Activated CD8-positive, alpha-beta T cell treated with anti-CD3 and anti-CD28 coated beads for 36 hours (primary cell): ENCODE results near the gene SRC. TPM values are rescaled to one million over a fixed set of nuclear protein-coding genes. Genes with fewer than 3 reads are reported as not detected.

Source experiments
- ATAC-seq: fragments of 200-7000 bp; cut with Tn5 transposase; one replicate; pipeline ENCODE4 v1.10.0; 2021; ENCODE audit warnings: mild to moderate bottlenecking, moderate library complexity
- CTCF ChIA-PET: fragments of 350-600 bp; sonication (Branson Sonifier 250); formaldehyde crosslinking; loops from one replicate; lab custom pipeline; 2021; ENCODE audit warnings: antibody characterized with exemption; lab: Charles Lee
- POLR2A ChIA-PET: fragments of 350-600 bp; sonication (Branson Sonifier 250); formaldehyde crosslinking; loops from one replicate; lab custom pipeline; 2021; ENCODE audit warnings: antibody characterized with exemption; lab: Charles Lee
- DNase-seq: peaks from one replicate; pipeline ENCODE4 v3.0.0-alpha.2; 2020
- H3K27ac Mint-ChIP-seq: one replicate; pipeline ENCODE4 v1.8.0; 2021; ENCODE audit warnings: mild to moderate bottlenecking, mixed read lengths
- H3K27me3 Mint-ChIP-seq: one replicate; pipeline ENCODE4 v1.8.0; 2021; ENCODE audit warnings: mixed read lengths
- H3K36me3 Mint-ChIP-seq: one replicate; pipeline ENCODE4 v1.8.0; 2021; ENCODE audit warnings: low read depth, mixed read lengths
- H3K4me1 Mint-ChIP-seq: one replicate; pipeline ENCODE4 v1.8.0; 2021; ENCODE audit warnings: low read depth, mixed read lengths
- H3K4me3 Mint-ChIP-seq: one replicate; pipeline ENCODE4 v1.8.0; 2021; ENCODE audit warnings: mild to moderate bottlenecking, moderate library complexity, mixed read lengths
- H3K9me3 Mint-ChIP-seq: one replicate; pipeline ENCODE4 v1.8.0; 2021; ENCODE audit warnings: mixed read lengths
- CTCF ChIP-seq: fragments of 200-600 bp; IDR thresholded peaks from one replicate; pipeline ENCODE4 v1.8.0; 2022; ENCODE audit warnings: antibody characterized with exemption, mild to moderate bottlenecking
- intact Hi-C: fragments of 100-400 bp; cut with micrococcal nuclease; formaldehyde crosslinking; loops from one replicate; pipeline ENCODE4 v1.10.0; 2022
- total RNA-seq, 2 experiments: library from RNA; stranded (reverse); gene quantifications; one replicate each; pipeline ENCODE4 v1.2.3, GENCODE V29; 2021

Gene SRC
- total RNA-seq, 2 experiments from 2014 or later: 0.88 to 2.4 TPM

- DNase-seq: no peak
- no peaks in the 10 kb centered on the region for H3K36me3 Mint-ChIP-seq
- no peak for TF ChIP-seq CTCF
These were observed 14.7 kb upstream of the SRC start for GRCh38 chr20:37331060-37331857.

GRCh38 chr20:37333130-37333847 lies 12.7 kb upstream of the SRC start:
- intact Hi-C loops: no loop called here
- Mint-ChIP-seq H3K4me1 (peaks cover 20% of the 10 kb centered on the region), H3K4me3 (no peak overlapping the region), H3K9me3 (no peaks in the 10 kb centered on the region), H3K27me3 (no peaks in the 10 kb centered on the region), H3K27ac (no peak overlapping the region), H3K36me3 (no peaks in the 10 kb centered on the region)
- no peak for TF ChIP-seq CTCF
- CTCF ChIA-PET: interaction anchor here (1.7 kb wide), 1 partner anchor 56 kb away, joined by 3 read pairs; no protein-coding TSS in a partner anchor
- DNase-seq (no peak), ATAC-seq (no peak)
- POLR2A ChIA-PET: no interaction called here

More at GRCh38 chr20:37331060-37331857, 14.7 kb upstream of the SRC start:
- no peak for ATAC-seq
- no peak overlapping the region for H3K27ac Mint-ChIP-seq
- intact Hi-C loops: no loop called here
- no peaks in the 10 kb centered on the region for H3K9me3 Mint-ChIP-seq
- H3K4me1 Mint-ChIP-seq: peaks cover 8% of the 10 kb centered on the region
- no peak overlapping the region for H3K4me3 Mint-ChIP-seq
- no peaks in the 10 kb centered on the region for H3K27me3 Mint-ChIP-seq
- CTCF ChIA-PET: no interaction called here
- POLR2A ChIA-PET: interaction anchor here (0.6 kb wide), 1 partner anchor 151 kb away, joined by 3 read pairs; no protein-coding TSS in a partner anchor

DNA sequence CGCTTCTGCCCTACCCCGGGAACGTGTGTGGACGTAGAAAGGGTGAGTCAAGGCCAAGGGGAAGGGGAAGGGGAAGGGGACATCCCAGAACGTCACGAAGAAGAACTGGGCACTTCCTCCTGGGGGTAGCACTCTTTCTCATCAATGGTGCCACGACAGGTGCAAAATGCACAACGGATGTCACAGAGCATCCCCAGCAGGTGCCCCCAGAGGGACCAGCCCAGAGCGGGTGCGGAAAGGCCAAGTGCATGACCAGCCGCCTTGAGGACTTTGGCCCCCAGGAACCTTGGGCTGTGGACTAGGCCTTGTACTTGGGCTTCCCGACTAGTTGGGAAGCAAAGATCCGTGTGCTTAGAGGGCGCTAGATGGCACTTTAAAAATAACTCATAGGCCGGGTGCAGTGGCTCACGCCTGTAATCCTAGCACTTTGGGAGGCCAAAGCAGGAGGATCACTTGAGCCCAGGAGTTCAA lies 12.1 kb upstream of the SRC start:
- DNase-seq (no peak), ATAC-seq (no peak)
- no peaks in the 10 kb centered on the region for H3K27me3 Mint-ChIP-seq
- intact Hi-C loops: no loop called here
- peaks cover 20% of the 10 kb centered on the region for H3K4me1 Mint-ChIP-seq
- no peak for TF ChIP-seq CTCF
- no peaks in the 10 kb centered on the region for H3K36me3 Mint-ChIP-seq
- no peak overlapping the region for H3K27ac Mint-ChIP-seq
- H3K9me3 Mint-ChIP-seq: no peaks in the 10 kb centered on the region
- CTCF ChIA-PET: no interaction called here
- no peak overlapping the region for H3K4me3 Mint-ChIP-seq
- POLR2A ChIA-PET: no interaction called here

DNA sequence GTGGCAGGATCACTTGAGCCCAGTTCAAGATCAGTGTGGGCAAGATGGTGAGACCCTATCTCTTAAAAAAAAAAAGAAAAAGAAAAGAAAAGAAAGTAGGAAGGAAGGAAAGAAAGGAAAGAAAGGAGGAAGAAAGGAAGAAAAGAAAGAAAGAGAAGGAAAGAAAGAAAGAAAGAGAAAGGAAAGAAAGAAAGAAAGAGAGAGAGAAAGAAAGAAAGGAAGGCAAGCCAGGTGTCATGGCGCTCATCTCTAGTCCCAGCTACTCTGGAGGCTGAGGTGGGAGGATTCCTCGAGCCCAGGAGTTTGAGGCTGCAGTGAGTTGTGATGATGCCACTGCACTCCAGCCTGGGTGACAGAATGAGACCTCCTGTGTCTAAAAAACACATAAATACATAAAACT lies 11.5 kb upstream of the SRC start:
- no peak for TF ChIP-seq CTCF
- H3K27me3 Mint-ChIP-seq: no peaks in the 10 kb centered on the region
- no peaks in the 10 kb centered on the region for H3K36me3 Mint-ChIP-seq
- peaks cover 20% of the 10 kb centered on the region for H3K4me1 Mint-ChIP-seq
- intact Hi-C loops: no loop called here
- ATAC-seq: no peak
- DNase-seq: no peak
- POLR2A ChIA-PET: no interaction called here
- H3K9me3 Mint-ChIP-seq: no peaks in the 10 kb centered on the region
- H3K4me3 Mint-ChIP-seq: no peak overlapping the region
- H3K27ac Mint-ChIP-seq: no peak overlapping the region
- CTCF ChIA-PET: no interaction called here
